ENCODE results near the gene RAD9B.

Gene RAD9B

DNA sequence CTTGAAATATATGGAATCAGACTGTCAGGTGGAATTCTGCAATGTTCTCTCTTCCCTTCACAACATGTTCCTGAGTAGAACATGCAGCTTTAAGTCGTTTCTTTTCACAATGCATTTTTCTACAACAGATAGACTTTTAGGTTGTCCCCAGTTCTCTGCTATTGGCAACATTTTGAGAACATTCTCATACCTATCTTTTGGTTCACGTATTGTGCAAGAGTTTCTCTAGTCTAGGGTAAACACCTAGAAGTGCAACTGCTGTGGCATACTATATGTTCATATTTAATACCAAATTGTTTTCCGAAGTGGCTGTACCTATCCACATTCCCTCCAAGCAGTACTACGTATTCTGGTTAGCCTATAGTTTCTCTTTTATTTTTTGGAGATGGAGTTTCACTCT, 48.9 kb downstream of the RAD9B start:
- DNase-seq (ENCODE audit: insufficient read length, low spot score) (no peak), FAIRE-seq (no peak)
